Ammon's horn (tissue), 1 donor: ENCODE data around the gene HS2ST1.
"Not testable (repeated sequence)": the region's sequence is repeated elsewhere in the genome, so short reads cannot be mapped to it uniquely, and the experiment has no call there.

Source experiments
- DNase-seq: peaks from one replicate; pipeline ENCODE4 v3.0.0-alpha.2; 2016; ENCODE audit warnings: low spot score

The HS2ST1 gene

DNA sequence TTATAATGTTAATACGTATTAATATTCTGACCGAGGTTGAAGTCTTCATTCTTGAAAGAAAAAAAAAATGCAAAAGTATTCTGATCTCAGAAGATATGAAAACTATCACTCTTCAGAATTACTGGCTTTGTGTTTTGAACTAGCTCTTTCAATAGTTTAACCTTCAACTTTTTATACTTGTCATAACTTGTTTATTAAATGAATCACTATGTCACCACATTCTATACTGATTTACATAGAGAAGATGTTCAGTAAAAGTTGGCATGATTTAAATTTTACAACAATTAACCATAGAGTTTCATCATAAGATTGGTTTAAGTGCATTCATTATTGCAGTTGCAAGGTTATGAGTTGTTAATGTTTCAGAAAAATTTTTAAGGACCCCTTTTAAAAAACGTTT lies 57.3 kb downstream of the HS2ST1 start:
- DNase-seq = no peak

GRCh38 chr1:86972262-86972661 lies 57.8 kb downstream of the HS2ST1 start:
- DNase-seq = no peak

DNA sequence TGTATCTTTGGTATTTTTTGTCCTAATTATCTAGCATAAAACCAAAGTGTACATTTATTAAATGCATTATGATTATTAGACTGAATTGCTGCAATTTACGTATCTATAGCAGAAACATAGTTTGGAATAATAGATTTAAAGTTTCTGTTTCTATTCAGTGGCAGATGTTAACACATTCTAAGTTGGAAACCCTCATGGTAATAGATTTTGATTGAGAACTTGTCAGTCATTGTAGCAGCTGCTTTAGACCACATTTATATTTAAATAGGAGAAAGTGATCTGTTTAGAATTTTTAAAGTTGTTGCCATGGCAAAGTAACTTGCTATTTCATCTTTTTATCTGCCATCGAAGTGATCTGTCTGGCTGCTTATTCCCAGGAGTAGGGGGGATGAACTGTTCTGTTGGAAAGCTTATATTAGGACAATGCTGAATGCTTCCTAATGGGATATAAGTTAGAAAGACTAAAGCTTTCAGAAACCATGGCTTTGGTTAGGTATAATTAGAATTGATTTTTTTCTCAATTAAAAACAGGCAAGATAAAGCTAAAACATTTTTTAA lies 61.6 kb downstream of the HS2ST1 start:
- no peak for DNase-seq

DNA sequence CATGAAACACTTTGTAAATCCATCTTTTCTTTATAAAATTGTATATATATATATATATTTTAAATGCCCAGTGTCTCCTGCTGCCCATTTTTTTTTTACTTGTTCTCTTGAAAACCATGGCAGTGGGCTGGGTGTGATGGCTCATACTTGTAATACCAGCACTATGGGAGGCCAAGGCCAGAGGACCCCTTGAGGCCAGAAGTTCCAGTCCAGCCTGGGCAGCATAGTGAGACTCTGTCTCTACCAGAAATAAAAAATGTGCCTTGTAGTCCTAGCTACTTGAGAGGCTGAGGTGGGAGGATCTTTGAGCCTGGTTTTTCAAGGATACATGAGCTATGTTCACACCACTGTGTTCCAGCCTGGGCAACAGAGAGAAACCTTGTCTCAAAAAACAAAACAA lies 62.2 kb downstream of the HS2ST1 start:
- DNase-seq = no peak

DNA sequence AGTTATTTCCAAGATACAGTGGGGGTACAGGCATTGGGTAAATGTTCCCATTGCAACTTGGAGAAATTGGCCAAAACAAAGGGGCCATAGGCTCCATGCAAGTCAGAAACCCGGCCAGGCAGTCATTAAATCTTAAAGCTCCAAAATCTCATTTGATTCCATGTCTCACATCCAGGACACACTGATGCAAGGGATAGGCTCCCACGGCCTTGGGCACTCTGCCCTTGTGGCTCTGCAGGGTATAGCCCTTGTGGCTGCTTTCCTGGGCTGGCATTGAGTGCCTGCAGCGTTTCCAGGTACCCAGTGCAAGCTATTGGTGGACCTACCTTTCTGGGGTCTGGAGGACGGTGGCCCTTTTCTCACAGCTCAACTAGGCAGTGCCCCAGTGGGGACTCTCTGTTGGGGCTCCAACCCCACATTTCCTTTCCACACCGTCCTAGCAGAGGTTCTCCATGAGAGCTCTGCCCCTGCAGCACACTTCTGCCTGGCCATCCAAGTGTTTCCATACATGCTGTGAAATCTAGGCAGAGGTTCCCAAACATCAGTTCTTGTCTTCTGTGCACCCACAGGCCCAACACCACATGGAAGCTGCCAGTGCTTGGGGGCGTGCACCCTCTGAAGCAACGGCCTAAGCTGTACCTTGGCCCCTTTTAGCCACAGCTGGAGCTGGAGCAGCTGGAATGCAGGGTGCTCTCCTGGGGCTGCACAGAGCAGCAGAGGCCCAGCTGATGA lies 67.2 kb downstream of the HS2ST1 start:
- DNase-seq = no peak

DNA sequence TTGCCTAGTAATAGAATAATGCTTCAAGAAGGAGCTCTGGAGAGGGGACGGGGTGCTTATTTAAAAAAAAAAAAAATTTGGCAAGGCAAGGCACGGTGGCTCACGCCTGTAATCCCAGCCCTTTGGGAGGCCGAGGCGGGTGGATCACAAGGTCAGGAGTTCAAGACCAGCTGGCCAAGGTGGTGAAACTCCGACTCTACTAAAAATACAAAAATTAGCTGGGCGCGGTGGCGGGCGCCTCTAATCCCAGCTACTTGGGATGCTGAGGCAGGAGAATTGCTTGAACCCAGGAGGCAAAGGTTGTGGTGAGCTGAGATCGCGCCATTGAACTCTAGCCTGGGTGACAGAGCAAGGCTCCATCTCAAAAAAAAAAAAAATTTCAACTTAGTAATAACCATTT lies 69.2 kb downstream of the HS2ST1 start:
- not testable (repeated sequence) for DNase-seq

DNA sequence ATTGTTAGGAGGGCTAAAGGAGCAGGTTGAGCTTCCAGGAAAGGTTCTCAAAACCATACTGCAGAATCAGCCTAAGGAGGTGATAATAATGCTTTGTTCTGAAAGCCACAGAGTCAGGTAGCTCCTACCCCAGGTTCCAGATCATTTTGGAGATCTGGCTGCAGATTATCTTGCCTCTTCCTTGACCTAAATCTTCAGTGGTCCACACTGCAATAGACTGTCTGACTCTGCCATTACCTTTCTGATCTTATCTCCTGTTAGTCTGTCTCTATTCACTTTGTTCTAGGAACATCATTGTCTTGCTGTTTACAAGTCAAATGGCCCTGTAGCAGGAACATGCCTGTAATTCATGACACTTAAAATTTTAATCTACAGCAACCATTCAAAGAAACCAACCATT lies 73.0 kb downstream of the HS2ST1 start:
- DNase-seq = no peak

DNA sequence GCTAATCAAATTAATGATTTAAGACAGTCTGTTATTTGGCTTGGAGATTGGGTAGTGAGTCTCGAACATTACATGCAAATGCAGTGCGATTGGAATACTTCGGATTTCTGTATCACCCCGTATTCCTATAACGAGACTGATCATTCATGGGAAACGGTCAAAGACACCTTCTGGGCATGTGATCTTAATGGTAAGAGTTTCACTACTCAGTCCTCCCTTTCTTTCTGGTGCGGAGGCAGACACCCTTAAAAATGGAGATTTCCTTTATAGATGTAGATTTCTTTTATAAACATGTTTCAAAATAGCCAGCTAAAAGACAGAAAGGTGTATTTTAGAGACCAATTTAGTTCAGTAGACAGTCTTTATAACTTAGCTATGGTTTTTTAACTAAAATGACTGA lies 74.4 kb downstream of the HS2ST1 start:
- no peak for DNase-seq

GRCh38 chr1:86989690-86990089 lies 75.3 kb downstream of the HS2ST1 start:
- DNase-seq = not testable (repeated sequence)

- DNase-seq = no peak
These were observed 76.4 kb downstream of the HS2ST1 start for GRCh38 chr1:86990826-86991225.

GRCh38 chr1:86991549-86992186 lies 77.2 kb downstream of the HS2ST1 start:
- DNase-seq = no peak

GRCh38 chr1:86992861-86993260 lies 78.4 kb downstream of the HS2ST1 start:
- no peak for DNase-seq

DNA sequence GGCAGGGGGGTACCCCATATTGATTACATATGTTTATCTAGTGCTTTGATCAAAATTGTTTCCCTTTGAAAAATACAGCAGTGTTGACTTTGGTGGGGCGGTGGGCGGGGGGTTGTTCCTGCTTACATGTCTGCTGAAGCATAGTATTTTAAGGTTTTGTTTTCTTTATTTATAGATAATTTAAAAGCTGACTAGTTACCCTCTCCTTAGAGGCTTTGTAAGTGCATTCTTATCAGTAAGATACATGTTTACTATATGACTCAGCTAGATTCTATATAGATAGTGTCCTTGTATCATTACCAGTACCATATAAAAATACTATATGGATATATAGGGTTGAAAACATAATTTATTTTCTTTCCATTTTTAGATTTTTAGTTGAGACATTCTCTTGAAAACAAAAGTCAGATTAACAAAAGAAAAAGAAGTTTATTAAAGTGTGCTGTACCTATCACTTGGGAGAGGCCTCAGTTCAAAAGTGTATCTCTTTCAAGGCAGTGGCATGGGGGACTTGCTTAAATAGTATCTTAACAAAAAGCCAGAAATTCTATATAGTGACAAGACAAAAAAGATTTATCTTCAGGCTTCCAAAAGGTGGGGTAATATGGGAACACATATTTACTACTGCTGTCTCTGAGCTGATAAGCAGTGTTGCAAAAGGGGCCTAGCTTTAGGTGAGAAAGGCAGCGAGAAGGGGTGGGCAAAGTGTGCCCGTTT lies 79.0 kb downstream of the HS2ST1 start:
- no peak for DNase-seq

DNA sequence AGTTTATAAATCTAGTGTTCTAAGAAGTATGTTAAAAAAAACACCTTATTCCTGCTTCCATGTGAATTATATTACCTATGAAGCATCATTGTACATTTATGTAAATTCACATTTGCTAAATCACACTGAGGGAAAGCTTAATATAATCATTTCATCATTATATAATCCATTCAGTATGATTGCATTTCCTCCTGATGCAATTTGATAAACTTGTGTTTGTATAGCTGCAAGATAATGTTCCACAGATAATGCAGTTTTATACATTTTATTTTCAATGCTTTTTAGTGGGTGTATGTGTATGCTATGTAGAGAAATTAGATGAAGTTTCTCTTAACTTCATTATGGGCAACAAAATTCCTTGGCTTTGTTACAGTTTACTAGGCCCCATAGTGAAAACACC lies 79.6 kb downstream of the HS2ST1 start:
- DNase-seq = no peak

DNA sequence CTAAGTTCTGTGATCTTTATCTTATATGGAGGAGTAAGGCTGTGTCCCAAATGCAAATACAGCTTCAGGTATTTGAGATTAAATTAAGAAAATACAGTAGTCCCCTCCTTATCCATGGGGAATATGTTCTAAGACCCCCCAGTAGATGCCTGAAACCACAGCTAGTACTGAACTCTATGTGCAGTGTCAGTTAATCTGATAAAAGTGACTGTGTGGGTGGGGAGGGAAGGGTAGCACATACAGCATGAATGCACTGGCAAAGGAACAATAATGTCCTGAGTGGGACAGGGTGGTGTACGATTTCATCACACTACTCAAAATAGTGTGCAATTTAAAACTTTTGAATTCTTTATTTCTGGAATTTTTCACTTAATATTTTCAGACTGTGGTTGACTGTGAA lies 83.1 kb downstream of the HS2ST1 start:
- DNase-seq = no peak

DNA sequence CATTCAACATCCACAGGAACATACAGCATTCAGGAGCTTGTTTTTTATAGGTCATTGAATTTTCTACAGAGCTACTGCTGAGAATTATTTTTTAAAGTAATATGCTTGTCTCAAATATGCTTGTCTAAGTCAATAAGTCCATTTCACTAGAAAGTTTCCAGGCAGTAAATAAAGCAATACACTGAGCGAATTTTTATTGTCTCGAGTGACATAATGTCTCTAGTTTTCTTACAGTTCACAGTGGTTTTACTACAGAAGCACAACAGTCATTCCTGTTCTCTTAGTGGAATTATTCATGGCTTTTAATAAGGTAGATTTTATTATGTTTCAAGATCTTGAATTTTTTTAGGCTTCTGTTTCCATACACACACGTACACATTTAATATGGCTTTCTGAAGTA lies 83.8 kb downstream of the HS2ST1 start:
- no peak for DNase-seq

GRCh38 chr1:86998727-86999126 lies 84.3 kb downstream of the HS2ST1 start:
- no peak for DNase-seq

- DNase-seq = no peak
These were observed 86.0 kb downstream of the HS2ST1 start for GRCh38 chr1:87000460-87000859.

DNA sequence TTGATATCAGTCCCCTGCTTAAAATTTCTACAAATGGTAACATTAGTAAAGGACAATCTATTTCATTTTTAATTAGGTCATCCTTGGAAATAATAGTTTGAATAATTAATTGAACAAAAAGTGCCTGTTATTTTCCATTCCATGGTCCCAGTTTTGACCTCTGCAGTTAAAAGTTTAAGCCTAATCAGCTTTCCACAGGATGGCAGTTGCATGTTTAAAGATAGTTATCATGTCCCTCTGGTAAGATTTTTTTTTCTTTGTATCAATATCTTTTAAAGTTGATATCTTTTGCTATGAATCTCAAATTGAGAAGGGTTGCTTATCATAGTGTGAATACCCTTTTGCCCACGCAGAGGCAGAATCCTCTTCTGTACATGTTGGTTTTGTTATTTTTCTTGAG lies 90.4 kb downstream of the HS2ST1 start:
- DNase-seq = no peak

DNA sequence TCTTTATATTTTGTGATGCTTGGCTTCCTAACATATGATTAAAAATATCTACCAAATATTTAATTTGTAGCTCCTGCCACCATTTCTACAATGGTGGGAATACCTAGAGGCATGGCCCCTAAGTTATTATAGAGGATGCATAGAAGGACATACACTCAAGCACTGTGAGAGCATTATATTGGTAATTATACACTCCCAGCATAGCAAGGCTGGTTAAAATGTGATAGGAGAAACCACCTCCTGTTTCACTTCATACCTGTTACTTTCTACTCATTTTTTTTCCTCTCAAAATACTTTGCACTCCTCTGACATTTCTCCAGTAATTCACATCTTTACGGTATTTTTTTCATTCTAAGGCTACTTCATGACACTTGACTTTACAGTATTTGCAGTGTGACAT lies 92.9 kb downstream of the HS2ST1 start:
- no peak for DNase-seq

DNA sequence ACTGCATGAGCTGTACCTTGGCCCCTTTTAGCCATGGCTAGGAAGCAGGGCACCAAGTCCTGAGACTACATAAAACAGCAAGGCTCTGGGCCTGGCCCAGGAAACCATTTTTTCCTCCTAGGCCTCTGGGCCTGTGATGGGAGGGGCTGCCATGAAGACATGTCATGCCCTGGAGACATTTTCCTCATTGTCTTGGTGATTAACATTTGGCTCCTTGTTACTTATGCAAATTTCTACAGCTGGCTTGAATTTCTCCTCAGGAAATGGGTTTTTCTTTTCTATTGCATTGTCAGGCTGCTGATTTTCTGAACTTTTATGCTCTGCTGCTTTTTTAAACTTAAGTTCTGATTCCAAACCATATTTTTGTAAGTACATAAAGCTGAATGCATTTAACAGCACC lies 99.0 kb downstream of the HS2ST1 start:
- DNase-seq = not testable (repeated sequence)

DNA sequence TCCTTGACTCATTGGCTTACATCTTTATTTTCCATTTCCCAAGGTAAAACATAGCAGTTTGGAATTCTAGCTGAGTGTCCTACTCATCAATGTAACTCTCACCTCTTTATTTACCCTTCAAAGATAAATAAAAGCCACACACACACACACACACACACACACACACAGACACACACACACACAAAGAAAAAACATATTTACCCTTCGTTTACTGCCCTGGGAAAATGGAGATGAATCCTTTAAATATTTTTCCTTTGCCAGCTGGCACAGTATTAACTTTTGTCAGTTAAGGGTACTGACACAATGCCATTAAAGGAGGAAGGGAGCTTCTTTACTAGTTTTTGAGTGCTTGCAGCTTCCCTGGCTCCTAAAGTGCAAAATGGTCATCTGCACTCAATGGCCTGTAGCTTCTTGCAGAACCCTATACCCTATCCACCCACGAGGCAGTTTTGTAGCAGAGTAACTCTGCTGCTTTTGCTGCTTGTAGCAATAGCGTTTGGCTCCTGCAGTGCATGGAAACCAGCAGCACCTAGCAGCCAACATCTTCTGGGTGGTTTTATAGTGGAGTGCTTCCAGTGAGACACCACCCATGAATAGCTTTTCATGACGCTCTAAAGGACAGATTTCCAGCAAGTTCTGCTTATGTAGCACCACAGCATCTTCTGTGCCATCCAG lies 103.7 kb downstream of the HS2ST1 start:
- DNase-seq = peak; percentile 2
